ENCODE data around the gene SLX9. TPM values are rescaled to one million over a fixed set of nuclear protein-coding genes. Genes with fewer than 3 reads are reported as not detected.

The SLX9 gene
- total RNA-seq, 1 donor from 2014 or later, result 24.0 TPM

GRCh38 chr21:44920694-44921604 is 18.9 kb upstream of the SLX9 start, which contains the start of gene ITGB2:
ITGB2 (minus strand) TSS chr21:44920899; CDS start chr21:44910782, 10,117 bp downstream.
- no peak within 1 kb of the TSS for H3K4me3 Mint-ChIP-seq (ENCODE audit: unreplicated experiment)
- H3K27me3 Mint-ChIP-seq (ENCODE audit: low read depth), result peaks cover 68% of the 10 kb centered on the region
- H3K4me1 Mint-ChIP-seq (ENCODE audit: low read depth), result peaks cover 6% of the 10 kb centered on the region
- peaks cover 4% of the 10 kb centered on the region for H3K36me3 Mint-ChIP-seq (ENCODE audit: low read depth)
- DNase-seq (ENCODE audit: low spot score), result no peak
- H3K9me3 Mint-ChIP-seq (ENCODE audit: low read depth), result no peaks in the 10 kb centered on the region
- no peak within 1 kb of the TSS for H3K27ac Mint-ChIP-seq (ENCODE audit: unreplicated experiment)
- TF ChIP-seq CTCF (IDR thresholded peaks at IDR 0.05), result no peak

- peaks cover 4% of the 10 kb centered on the region for H3K36me3 Mint-ChIP-seq (ENCODE audit: low read depth)
- no peak overlapping the region for H3K4me3 Mint-ChIP-seq (ENCODE audit: unreplicated experiment)
Measured at GRCh38 chr21:44921928-44922327, 17.9 kb upstream of the SLX9 start.

GRCh38 chr21:44923480-44924084 is 16.2 kb upstream of the SLX9 start:
- Mint-ChIP-seq H3K27me3 (ENCODE audit: low read depth) (peaks cover 54% of the 10 kb centered on the region), H3K4me1 (ENCODE audit: low read depth) (peaks cover 26% of the 10 kb centered on the region)

More at GRCh38 chr21:44921928-44922327, 17.9 kb upstream of the SLX9 start:
- TF ChIP-seq CTCF (IDR thresholded peaks at IDR 0.05), result no peak
- H3K9me3 Mint-ChIP-seq (ENCODE audit: low read depth), result no peaks in the 10 kb centered on the region
- H3K4me1 Mint-ChIP-seq (ENCODE audit: low read depth), result peaks cover 9% of the 10 kb centered on the region
- peaks cover 66% of the 10 kb centered on the region for H3K27me3 Mint-ChIP-seq (ENCODE audit: low read depth)
- no peak for DNase-seq (ENCODE audit: low spot score)
- H3K27ac Mint-ChIP-seq (ENCODE audit: unreplicated experiment), result no peak overlapping the region

GRCh38 chr21:44924606-44925377 is 15.0 kb upstream of the SLX9 start:
- DNase-seq (ENCODE audit: low spot score), result no peak
- H3K4me3 Mint-ChIP-seq (ENCODE audit: unreplicated experiment), result no peak overlapping the region
- no peaks in the 10 kb centered on the region for H3K9me3 Mint-ChIP-seq (ENCODE audit: low read depth)

More at GRCh38 chr21:44923480-44924084, 16.2 kb upstream of the SLX9 start:
- DNase-seq (ENCODE audit: low spot score), result no peak
- TF ChIP-seq CTCF (IDR thresholded peaks at IDR 0.05), result no peak
- H3K36me3 Mint-ChIP-seq (ENCODE audit: low read depth), result peaks cover 2% of the 10 kb centered on the region
- no peaks in the 10 kb centered on the region for H3K9me3 Mint-ChIP-seq (ENCODE audit: low read depth)
- no peak overlapping the region for H3K27ac Mint-ChIP-seq (ENCODE audit: unreplicated experiment)
- H3K4me3 Mint-ChIP-seq (ENCODE audit: unreplicated experiment), result no peak overlapping the region

More at GRCh38 chr21:44924606-44925377, 15.0 kb upstream of the SLX9 start:
- no peak for TF ChIP-seq CTCF (IDR thresholded peaks at IDR 0.05)
- Mint-ChIP-seq H3K4me1 (ENCODE audit: low read depth) (peaks cover 37% of the 10 kb centered on the region), H3K36me3 (ENCODE audit: low read depth) (peaks cover 2% of the 10 kb centered on the region), H3K27me3 (ENCODE audit: low read depth) (peaks cover 48% of the 10 kb centered on the region), H3K27ac (ENCODE audit: unreplicated experiment) (no peak overlapping the region)
